HTR-8/SVneo (cell line): ENCODE results near the gene RFC4.
"Not testable (repeated sequence)": the region's sequence is repeated elsewhere in the genome, so short reads cannot be mapped to it uniquely, and the experiment has no call there.

Source experiments
- DNase-seq: peaks from one replicate; pipeline ENCODE4 v3.0.0; 2011; ENCODE audit warnings: low spot score, mixed read lengths; ENCODE audit not compliant: insufficient read length
- FAIRE-seq: peaks from 2 replicates; lab custom pipeline; 2011; peaks lifted over from hg19 to GRCh38; lab: Jason Lieb, UNC

Gene RFC4

GRCh38 chr3:186806089-186807055 is at the start of gene RFC4:
RFC4 (minus strand) TSS chr3:186806482; CDS start chr3:186804713, 1,769 bp downstream.
- DNase-seq (peak; percentile 80), FAIRE-seq (peak; percentile 86)

DNA sequence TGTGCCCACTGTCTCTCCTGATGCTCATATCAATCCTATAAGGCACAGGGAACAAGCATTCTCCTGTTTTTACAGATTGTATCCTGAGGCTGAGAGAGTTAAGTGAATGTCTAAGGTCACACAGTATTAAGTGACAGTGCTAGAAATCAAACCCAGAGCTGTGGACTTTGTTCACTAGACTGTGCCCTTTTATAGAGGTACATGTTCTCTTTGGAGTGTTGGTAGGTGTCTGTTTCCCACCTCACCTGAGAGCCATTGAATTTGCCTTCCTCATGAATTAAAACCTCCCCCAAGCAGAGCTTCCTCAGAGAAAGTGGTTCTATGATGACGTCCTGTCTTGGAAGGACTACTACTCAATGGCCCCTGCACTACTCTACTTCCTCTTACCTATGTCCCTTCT is 48.7 kb upstream of the RFC4 start:
- FAIRE-seq (no peak), DNase-seq (no peak)

- FAIRE-seq (no peak), DNase-seq (no peak)
These were observed 47.9 kb upstream of the RFC4 start for GRCh38 chr3:186854146-186854545.

GRCh38 chr3:186852994-186853393 is 46.7 kb upstream of the RFC4 start:
- DNase-seq: no peak
- no peak for FAIRE-seq

GRCh38 chr3:186851835-186852234 is 45.6 kb upstream of the RFC4 start:
- FAIRE-seq, DNase-seq: not testable (repeated sequence)

DNA sequence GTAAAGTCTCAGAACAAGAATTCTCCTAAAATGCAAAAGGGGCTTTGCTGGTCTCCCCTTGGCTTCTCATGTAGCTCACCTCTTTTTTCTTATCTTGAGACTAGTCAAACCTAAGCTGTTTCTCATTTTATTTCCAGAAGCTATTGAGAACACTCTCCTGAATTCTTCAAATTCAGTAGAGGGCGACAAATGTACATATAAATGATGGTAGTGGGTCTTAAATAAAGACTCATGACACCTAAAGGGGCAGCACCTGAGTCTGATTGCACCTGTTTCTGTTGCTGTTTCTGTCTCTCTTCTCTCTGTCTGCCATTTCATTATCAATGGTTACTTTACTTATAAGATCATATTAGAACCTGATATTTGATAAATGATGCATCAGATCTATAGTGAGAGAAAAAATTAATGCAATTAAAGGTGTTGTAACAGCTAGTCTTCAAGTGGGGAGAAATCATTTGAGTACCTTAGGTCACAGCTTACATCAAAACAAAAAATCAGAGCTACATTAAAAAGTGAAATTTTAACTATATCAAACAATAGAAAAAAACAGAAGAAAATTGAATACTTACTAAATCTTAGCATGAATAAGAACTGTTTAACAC is 43.2 kb upstream of the RFC4 start:
- peak; percentile 24 for DNase-seq
- no peak for FAIRE-seq

DNA sequence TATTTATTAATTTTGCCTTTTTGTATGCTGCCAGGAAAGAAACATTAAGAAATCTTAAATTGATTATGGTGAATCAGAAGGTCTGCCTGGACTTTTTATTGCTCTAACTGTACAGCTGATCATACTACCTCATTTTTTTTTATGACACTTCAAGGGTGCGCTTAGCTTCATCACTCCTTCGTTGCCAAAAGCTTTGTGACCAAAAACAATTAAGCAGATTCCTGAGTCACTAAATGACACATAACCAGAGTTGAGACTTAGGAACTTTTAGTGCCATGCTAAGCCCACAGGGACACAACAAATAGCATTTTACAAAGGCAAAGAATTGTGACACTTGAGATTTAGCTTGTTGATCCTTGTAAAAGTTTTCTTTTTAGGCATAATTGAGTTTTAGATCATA is 41.2 kb upstream of the RFC4 start:
- DNase-seq: no peak
- no peak for FAIRE-seq

GRCh38 chr3:186845756-186846155 is 39.5 kb upstream of the RFC4 start:
- DNase-seq (no peak), FAIRE-seq (no peak)

GRCh38 chr3:186844908-186845307 is 38.6 kb upstream of the RFC4 start:
- no peak for FAIRE-seq
- DNase-seq: no peak

DNA sequence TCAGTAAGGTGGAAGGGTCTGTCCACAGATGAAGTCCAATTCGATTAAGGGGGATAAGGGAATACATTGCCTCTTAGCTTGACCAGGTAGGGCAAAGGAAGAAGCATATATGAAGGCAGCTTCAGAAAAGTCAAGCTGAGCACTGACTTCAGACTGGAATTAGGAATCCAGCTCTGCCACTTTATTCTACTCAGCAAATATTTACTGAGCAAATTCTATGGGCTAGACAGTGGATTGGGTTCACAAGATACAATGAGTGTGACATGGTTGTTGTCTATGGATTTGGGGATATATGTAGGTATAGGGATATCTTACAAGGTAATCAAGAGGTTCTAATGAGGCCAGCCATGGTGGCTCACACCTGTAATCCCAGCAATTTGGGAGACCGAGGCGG is 36.8 kb upstream of the RFC4 start:
- DNase-seq: no peak
- FAIRE-seq: no peak

GRCh38 chr3:186842426-186843038 is 36.2 kb upstream of the RFC4 start, which contains the start of gene ADIPOQ:
ADIPOQ (plus strand) TSS chr3:186842710; CDS start chr3:186853059, 10,349 bp downstream.
- DNase-seq: no peak
- no peak for FAIRE-seq

- DNase-seq (no peak), FAIRE-seq (no peak)
These were observed 35.3 kb upstream of the RFC4 start for GRCh38 chr3:186841620-186842019.

DNA sequence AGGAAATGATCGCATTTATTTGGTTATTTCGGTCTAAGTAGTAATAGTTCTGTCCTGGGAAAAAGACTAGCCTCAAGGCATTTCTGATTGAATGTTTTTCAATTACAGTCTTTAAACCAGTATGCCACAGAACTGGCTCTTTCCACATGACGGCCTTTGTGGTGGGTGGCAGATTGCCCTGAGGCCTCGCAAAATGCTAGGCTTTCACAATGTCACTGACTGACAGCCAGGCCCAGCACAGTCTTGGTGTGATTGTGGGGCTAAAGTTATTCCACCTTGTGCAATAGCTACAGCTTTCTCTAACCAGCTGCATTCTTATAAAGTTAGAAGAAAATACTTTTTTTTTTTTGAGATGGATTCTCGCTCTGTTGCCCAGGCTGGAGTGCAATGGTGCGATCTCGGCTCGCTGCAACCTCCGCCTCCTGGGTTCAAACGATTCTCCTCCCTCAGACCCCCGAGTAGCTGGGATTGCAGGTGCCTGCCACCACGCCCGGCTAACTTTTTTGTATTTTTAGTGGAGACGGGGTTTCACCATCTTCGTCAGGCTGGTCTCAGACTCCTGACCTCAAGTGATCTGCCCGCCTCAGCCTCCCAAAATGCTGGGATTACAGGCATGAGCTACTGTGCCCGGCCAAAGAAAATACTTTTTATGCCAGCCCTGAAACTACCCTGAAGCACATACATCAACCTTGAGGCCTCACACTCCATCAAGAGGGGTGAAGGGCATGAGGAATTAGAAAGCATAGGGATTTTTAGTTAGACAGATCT is 33.8 kb upstream of the RFC4 start:
- DNase-seq: no peak
- FAIRE-seq: no peak

DNA sequence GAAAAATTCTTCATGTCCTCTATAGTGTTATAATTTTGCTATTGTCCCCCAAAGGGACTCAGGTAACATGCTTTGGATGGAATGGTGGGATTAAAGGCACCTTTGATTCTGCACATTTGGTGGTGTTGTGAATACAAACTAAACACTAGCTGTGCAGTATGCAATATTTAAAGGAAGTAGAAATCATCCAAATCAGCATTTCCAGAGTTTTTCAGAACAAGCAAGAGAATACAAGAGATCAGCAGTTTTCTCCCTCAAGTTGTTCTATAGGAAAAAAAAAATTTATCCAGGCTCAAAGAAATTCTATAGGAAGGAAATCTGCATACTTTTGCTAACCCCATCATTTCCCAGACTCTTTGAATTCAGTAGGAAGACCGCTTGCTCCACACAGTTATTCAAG is 26.0 kb upstream of the RFC4 start:
- DNase-seq (no peak), FAIRE-seq (no peak)

GRCh38 chr3:186831798-186832197 is 25.5 kb upstream of the RFC4 start:
- DNase-seq (no peak), FAIRE-seq (no peak)

DNA sequence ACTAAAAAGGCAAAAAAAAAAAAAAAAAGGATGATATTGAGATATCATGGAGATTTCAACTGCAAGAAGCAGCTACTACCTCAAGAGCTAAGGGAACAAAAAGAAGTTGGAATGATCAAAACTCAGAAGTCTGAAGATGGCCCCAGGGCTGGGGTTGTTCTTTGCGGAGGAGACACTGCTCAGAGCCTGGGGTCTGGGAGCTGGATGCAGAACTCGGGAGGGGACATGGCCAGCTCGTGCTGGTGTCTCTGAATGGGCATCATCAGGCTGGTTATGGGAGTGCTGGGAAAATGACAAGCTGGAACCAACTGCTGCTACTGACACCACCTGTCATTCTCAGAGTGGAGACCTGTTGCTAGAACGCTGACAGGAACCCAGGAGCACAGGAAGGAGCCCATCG is 22.1 kb upstream of the RFC4 start:
- DNase-seq (no peak), FAIRE-seq (no peak)

DNA sequence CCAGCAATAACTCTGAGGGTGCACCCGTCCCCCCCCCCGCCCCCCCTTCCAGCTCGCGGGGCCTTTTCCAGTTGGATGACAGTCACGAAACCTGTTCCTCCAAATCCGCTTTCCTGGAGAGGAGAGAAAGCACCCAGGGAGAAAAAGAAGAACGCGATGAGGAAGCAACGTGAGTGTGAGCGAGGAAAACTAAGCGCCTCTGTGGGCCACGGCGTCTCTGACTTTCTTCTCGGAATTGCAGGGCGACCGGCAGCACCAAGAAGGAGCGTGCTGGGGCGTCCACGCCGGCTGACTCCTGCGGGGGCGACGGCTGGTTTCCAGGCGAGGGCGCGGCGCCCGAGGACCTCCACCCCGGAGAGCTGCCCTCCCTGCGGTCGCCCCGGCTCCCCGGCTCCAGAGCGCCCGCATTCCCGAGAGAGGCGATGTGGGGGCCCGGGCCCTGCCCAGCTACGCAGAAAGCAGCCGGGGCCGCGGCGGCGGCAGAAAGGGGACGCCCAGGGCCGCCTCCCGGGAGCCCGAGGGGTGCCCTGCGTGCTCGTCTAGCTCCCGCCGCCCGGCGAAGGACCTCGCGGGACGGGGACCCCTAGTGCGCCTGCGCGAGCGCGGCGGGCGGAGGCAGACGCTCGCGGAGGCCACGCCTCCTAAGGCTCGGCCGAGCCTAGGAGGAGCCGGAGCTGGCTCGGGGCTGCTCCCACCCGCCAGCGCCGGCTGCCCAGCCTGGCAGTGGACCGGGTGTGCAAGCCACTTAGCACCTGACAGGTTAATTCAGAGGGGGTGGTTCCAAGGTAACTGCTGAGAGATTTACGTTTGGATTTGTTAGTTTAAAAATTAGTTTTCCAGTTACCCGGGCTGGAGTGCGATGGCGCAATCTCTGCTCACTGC is 20.9 kb upstream of the RFC4 start:
- FAIRE-seq: peak; percentile 20

GRCh38 chr3:186826410-186826975 is 20.2 kb upstream of the RFC4 start:
- DNase-seq (no peak), FAIRE-seq (peak; percentile 44)

More for the DNA sequence above, 20.9 kb upstream of the RFC4 start:
- DNase-seq: peak; percentile 94

DNA sequence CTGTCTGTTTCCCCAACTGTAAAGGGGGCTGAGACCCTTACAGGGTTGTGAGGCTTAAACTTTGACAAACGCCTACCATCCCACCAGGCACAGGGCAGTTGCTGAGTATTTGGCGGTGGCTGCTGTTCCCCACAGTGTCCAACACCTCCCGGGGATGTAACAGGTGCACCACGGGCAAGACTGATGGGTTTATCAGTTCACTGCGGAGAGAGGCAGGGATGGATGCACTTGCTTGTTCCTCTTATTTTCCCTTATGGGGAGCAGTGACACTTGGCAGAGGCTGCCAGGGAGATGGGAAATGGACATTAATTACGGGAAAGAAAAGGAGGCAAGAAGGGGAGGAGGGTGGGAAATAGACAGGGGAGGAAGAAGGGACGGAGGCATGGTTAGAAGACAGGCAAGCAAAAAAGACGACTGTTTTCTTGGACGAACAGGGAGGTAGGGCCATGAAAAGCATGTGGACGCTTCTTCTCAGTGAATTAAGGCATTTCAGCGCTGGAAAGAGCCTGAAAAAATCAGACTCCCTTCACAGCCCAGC is 19.7 kb upstream of the RFC4 start:
- FAIRE-seq (no peak), DNase-seq (no peak)
